H1 (cell line): ENCODE measurements around the gene MYO9A. TPM values are rescaled to one million over a fixed set of nuclear protein-coding genes. Genes with fewer than 3 reads are reported as not detected.

Source experiments
- CTCF ChIA-PET: fragments of 300-600 bp; sonication (Branson Sonifier 250); formaldehyde crosslinking; loops from one replicate; lab custom pipeline; 2021; ENCODE audit not compliant: partially characterized antibody; lab: Charles Lee
- POLR2A ChIA-PET: fragments of 300-600 bp; sonication (Branson Sonifier 250); formaldehyde crosslinking; loops from one replicate; lab custom pipeline; 2021; ENCODE audit warnings: inconsistent platforms; ENCODE audit not compliant: partially characterized antibody; lab: Charles Lee
- DNase-seq, 2 experiments: peaks; one replicate each; pipeline versions ENCODE4 v3.0.0 to v3.0.0-alpha.2; 2010 to 2022; ENCODE audit warnings: low spot score in 2 of 2, low read depth in 1 of 2, mixed read lengths in 1 of 2
- FAIRE-seq: peaks from 2 replicates; lab custom pipeline; 2011; peaks lifted over from hg19 to GRCh38; lab: Jason Lieb, UNC
- H2AFZ ChIP-seq: 2 replicates; pipeline ENCODE4 v1.8.1; 2012; ENCODE audit warnings: low read length, inconsistent platforms
- H2AK5ac ChIP-seq: 2 replicates; pipeline ENCODE4 v1.6.1; 2013; ENCODE audit warnings: low read depth, low read length
- H2BK120ac ChIP-seq: replicated peaks from 2 replicates; pipeline ENCODE3; 2013; ENCODE audit warnings: low read depth, low read length, inconsistent platforms
- H2BK12ac ChIP-seq: 2 replicates; pipeline ENCODE4 v1.6.1; 2013; ENCODE audit warnings: low read depth, low read length
- H2BK15ac ChIP-seq: 2 replicates; pipeline ENCODE4 v1.6.1; 2013; ENCODE audit warnings: low read length
- H2BK20ac ChIP-seq: 2 replicates; pipeline ENCODE4 v1.6.1; 2013; ENCODE audit warnings: low read length
- H2BK5ac ChIP-seq: 2 replicates; pipeline ENCODE4 v1.6.1; 2013; ENCODE audit warnings: low read depth, low read length
- H3K14ac ChIP-seq: 2 replicates; pipeline ENCODE4 v1.6.1; 2013; ENCODE audit warnings: inconsistent platforms; ENCODE audit not compliant: insufficient read length
- H3K18ac ChIP-seq: 2 replicates; pipeline ENCODE4 v1.6.1; 2013; ENCODE audit warnings: low read length; ENCODE audit errors: extremely low read depth
- H3K23ac ChIP-seq: 2 replicates; pipeline ENCODE4 v1.6.1; 2013; ENCODE audit warnings: inconsistent platforms; ENCODE audit not compliant: insufficient read length
- H3K23me2 ChIP-seq: 2 replicates; pipeline ENCODE4 v1.6.1; 2013; ENCODE audit warnings: low read depth, low read length
- H3K27ac ChIP-seq: 2 replicates; pipeline ENCODE4 v1.6.1; 2011; ENCODE audit warnings: low read depth, low read length, inconsistent platforms
- H3K27me3 ChIP-seq, 4 experiments: replicated peaks in 1 of 4; 1 replicate in 1 of 4; 2 replicates in 3 of 4; pipeline versions ENCODE4 v1.6.1 to v1.8.1; 2011 to 2013; ENCODE audit warnings: low read length in 3 of 4, mild to moderate bottlenecking in 3 of 4, inconsistent platforms in 2 of 4, mixed read lengths in 2 of 4, moderate library complexity in 1 of 4; ENCODE audit not compliant: control insufficient read depth in 3 of 4, insufficient read depth in 3 of 4; ENCODE audit errors: extremely low read depth in 1 of 4
- H3K36me3 ChIP-seq, 4 experiments: 2 replicates each; pipeline versions ENCODE4 v1.6.1 to v1.8.1; 2011 to 2013; ENCODE audit warnings: mild to moderate bottlenecking in 4 of 4, low read length in 3 of 4, moderate library complexity in 2 of 4, control low read depth in 1 of 4, inconsistent platforms in 1 of 4; ENCODE audit not compliant: insufficient read depth in 4 of 4, control insufficient read depth in 2 of 4
- H3K4ac ChIP-seq: replicated peaks from 2 replicates; pipeline ENCODE3; 2013; ENCODE audit warnings: low read length, low read depth, mixed read lengths, inconsistent platforms; ENCODE audit not compliant: insufficient read length
- H3K4me1 ChIP-seq, 4 experiments: replicated peaks in 1 of 4; 1 replicate in 1 of 4; 2 replicates in 3 of 4; pipeline versions ENCODE4 v1.6.1 to v1.8.1; 2011 to 2013; ENCODE audit warnings: low read length in 3 of 4, inconsistent platforms in 2 of 4, mixed read lengths in 1 of 4; ENCODE audit not compliant: insufficient read depth in 4 of 4, control insufficient read depth in 3 of 4
- H3K4me2 ChIP-seq, 2 experiments: 2 replicates each; pipeline versions ENCODE4 v1.6.1 to v1.8.1; 2011 to 2013; ENCODE audit warnings: low read depth in 2 of 2, low read length in 2 of 2, control low read depth in 1 of 2, inconsistent platforms in 1 of 2, mild to moderate bottlenecking in 1 of 2; ENCODE audit not compliant: insufficient read depth in 1 of 2
- H3K4me3 ChIP-seq, 4 experiments: fragments of 200-600, 300-600 bp in 1 of 4; sonication (generic), shearing (Covaris generic), sonication (Bioruptor Twin) in 1 of 4; 2 replicates each; pipeline versions ENCODE4 v1.5.1 to v1.8.1; 2011 to 2016; ENCODE audit warnings: low read length in 4 of 4, low read depth in 3 of 4, control low read depth in 2 of 4, inconsistent platforms in 2 of 4, mild to moderate bottlenecking in 2 of 4, mixed read lengths in 1 of 4, moderate library complexity in 1 of 4; ENCODE audit not compliant: insufficient read depth in 2 of 4; ENCODE audit errors: extremely low read depth in 1 of 4
- H3K56ac ChIP-seq: replicated peaks from 2 replicates; pipeline ENCODE3; 2013; ENCODE audit warnings: low read depth, mild to moderate bottlenecking, mixed read lengths, low read length, inconsistent platforms; ENCODE audit not compliant: insufficient read length
- H3K79me1 ChIP-seq: 2 replicates; pipeline ENCODE4 v1.6.1; 2013; ENCODE audit warnings: low read depth, low read length, control low read depth
- H3K79me2 ChIP-seq, 2 experiments: 2 replicates each; pipeline versions ENCODE4 v1.6.1 to v1.8.1; 2012 to 2013; ENCODE audit warnings: low read length in 2 of 2, mild to moderate bottlenecking in 2 of 2, inconsistent platforms in 1 of 2; ENCODE audit not compliant: insufficient read depth in 2 of 2, control insufficient read depth in 1 of 2
- H3K9ac ChIP-seq, 4 experiments: replicated peaks in 1 of 4; 1 replicate in 1 of 4; 2 replicates in 3 of 4; pipeline versions ENCODE4 v1.6.1 to v1.8.1; 2011 to 2013; ENCODE audit warnings: low read depth in 3 of 4, low read length in 3 of 4, control low read depth in 2 of 4, mild to moderate bottlenecking in 2 of 4, moderate library complexity in 2 of 4, inconsistent platforms in 1 of 4; ENCODE audit errors: extremely low read depth in 1 of 4
- H3K9me3 ChIP-seq, 2 experiments: 2 replicates each; pipeline versions ENCODE4 v1.6.1 to v1.8.1; 2012 to 2013; ENCODE audit warnings: mild to moderate bottlenecking in 2 of 2, moderate library complexity in 2 of 2, control low read depth in 1 of 2, inconsistent platforms in 1 of 2, low read depth in 1 of 2, low read length in 1 of 2, mixed read lengths in 1 of 2; ENCODE audit not compliant: insufficient read depth in 2 of 2
- H4K20me1 ChIP-seq, 2 experiments: replicated peaks in 1 of 2; 2 replicates each; pipeline versions ENCODE3 to v1.8.1; 2011 to 2013; ENCODE audit warnings: inconsistent platforms in 2 of 2, low read length in 2 of 2, mild to moderate bottlenecking in 1 of 2; ENCODE audit not compliant: insufficient read depth in 2 of 2, control insufficient read depth in 1 of 2
- H4K5ac ChIP-seq: 2 replicates; pipeline ENCODE4 v1.6.1; 2013; ENCODE audit warnings: low read length, low read depth, mixed read lengths, inconsistent platforms; ENCODE audit not compliant: insufficient read length
- H4K8ac ChIP-seq: 2 replicates; pipeline ENCODE4 v1.8.0; 2013; ENCODE audit warnings: mild to moderate bottlenecking, moderate library complexity, low read length, inconsistent platforms; ENCODE audit not compliant: insufficient read depth; ENCODE audit errors: extremely low read depth
- H4K91ac ChIP-seq: replicated peaks from 2 replicates; pipeline ENCODE3; 2013; ENCODE audit warnings: low read length, mixed read lengths, inconsistent platforms; ENCODE audit not compliant: insufficient read length
- EZH2 ChIP-seq: fragments of 200-600 bp; sonication (generic); IDR thresholded peaks from 2 replicates; pipeline ENCODE4 v1.7.1; 2012; ENCODE audit warnings: low read depth, mild to moderate bottlenecking, moderate library complexity, low read length, inconsistent platforms; ENCODE audit not compliant: severe bottlenecking
- HDAC6 ChIP-seq: IDR thresholded peaks from one replicate; pipeline ENCODE4 v1.7.1; 2012; ENCODE audit warnings: low read depth, mild to moderate bottlenecking, inconsistent platforms, low read length, moderate library complexity
- JUN ChIP-seq: IDR thresholded peaks from 2 replicates; pipeline ENCODE4 v1.6.1; 2011; ENCODE audit warnings: low read depth, mild to moderate bottlenecking, improper control_type of control experiment, low read length
- POLR2AphosphoS5 ChIP-seq: IDR thresholded peaks from 2 replicates; pipeline ENCODE4 v1.6.1; 2011; ENCODE audit warnings: low read depth, low read length
- RBBP5 ChIP-seq: IDR thresholded peaks from 2 replicates; pipeline ENCODE4 v1.7.1; 2012; ENCODE audit warnings: low read depth, mild to moderate bottlenecking, inconsistent platforms, low read length, moderate library complexity, borderline replicate concordance
- SIN3A ChIP-seq, 2 experiments: IDR thresholded peaks in 1 of 2; conservative IDR thresholded peaks in 1 of 2; 2 replicates each; pipeline ENCODE4 v1.6.1; 2011 to 2012; ENCODE audit warnings: low read length in 2 of 2, improper control_type of control experiment in 1 of 2, low read depth in 1 of 2, mild to moderate bottlenecking in 1 of 2
- SP1 ChIP-seq: IDR thresholded peaks from 2 replicates; pipeline ENCODE4 v1.6.1; 2011; ENCODE audit warnings: low read depth, low read length
- SP2 ChIP-seq: IDR thresholded peaks from 2 replicates; pipeline ENCODE4 v1.6.1; 2012; ENCODE audit warnings: mild to moderate bottlenecking, low read length, inconsistent platforms
- SRF ChIP-seq: IDR thresholded peaks from 2 replicates; pipeline ENCODE4 v1.6.1; 2011; ENCODE audit warnings: mild to moderate bottlenecking, low read depth, low read length, moderate library complexity
- SUZ12 ChIP-seq: fragments of 200-600 bp; sonication (generic); IDR thresholded peaks from 2 replicates; pipeline ENCODE4 v1.6.1; 2012; ENCODE audit warnings: mild to moderate bottlenecking, inconsistent platforms, low read length, moderate library complexity, mixed read lengths
- YY1 ChIP-seq: IDR thresholded peaks from 2 replicates; pipeline ENCODE4 v1.6.1; 2011; ENCODE audit warnings: low read depth, mild to moderate bottlenecking, low read length
- WGBS, 2 experiments: shearing (Covaris generic) in 1 of 2; methylation state at CpG; one replicate each; pipeline versions ENCODE4 v1.1.6 to v1.1.7; 2013 to 2015; ENCODE audit warnings: low lambda C conversion rate in 2 of 2, mixed read lengths in 2 of 2, inconsistent platforms in 1 of 2, low coverage in 1 of 2, missing lambda C conversion rate in 1 of 2; ENCODE audit not compliant: insufficient replicate concordance in 2 of 2, insufficient coverage in 1 of 2, insufficient read length in 1 of 2; ENCODE audit errors: extremely low coverage in 1 of 2, missing lambda C conversion rate in 1 of 2; 5-methylcytosine and 5-hydroxymethylcytosine counted together
- polyA plus RNA-seq, 7 experiments: library from polyadenylated mRNA; depleted of rRNA in 3 of 7; stranded (reverse) in 5 of 7; unstranded in 2 of 7; fragments of >200 nt in 5 of 7; fragments of 200-250 nt in 2 of 7; gene quantifications; 1 replicate in 5 of 7; 2 replicates in 1 of 7; 4 replicates in 1 of 7; pipeline versions ENCODE4 v1.2.1 to v1.2.3, GENCODE V29; 2011 to 2013; ENCODE audit warnings: missing spikeins in 2 of 7, mixed read lengths in 2 of 7
- total RNA-seq: library from RNA; stranded (reverse); fragmentation: NEBNext Ultra II Directional; extraction: Animal tissue kit (Norgen Biotek cat#: 25700); gene quantifications from 2 replicates; pipeline ENCODE4 v1.2.1, GENCODE V29; 2021

Gene MYO9A
- total and polyA plus RNA-seq, 2 of the 8 experiments (the other 6 are each of a cell fraction or from before 2014, with no cell fraction given): 3.9 to 26.0 TPM

- no peak overlapping the region for H2BK120ac ChIP-seq
- no peak overlapping the region for H3K9ac ChIP-seq
- H3K4ac ChIP-seq: no peak overlapping the region
- no peaks in the 10 kb centered on the region; a peak in 1 of 8 replicates for H3K36me3 ChIP-seq
- H3K23me2 ChIP-seq: no peaks in the 10 kb centered on the region
- 89% methylated on average over 3 of the region's 3 CpGs; no CpG with 5 or more reads in 1 of the 2 experiments for WGBS, 2 experiments
- H3K79me1 ChIP-seq: no peaks in the 10 kb centered on the region
- H2BK5ac ChIP-seq: no peak overlapping the region
- no peak overlapping the region for H2AFZ ChIP-seq
- DNase-seq: no peak
- no peak overlapping the region for H2BK20ac ChIP-seq
- no peak overlapping the region for H3K27ac ChIP-seq
- no peak overlapping the region for H2AK5ac ChIP-seq
- H3K23ac ChIP-seq: no peak overlapping the region
- H4K8ac ChIP-seq: no peak overlapping the region
- H4K20me1 ChIP-seq: peaks cover 0 to 2% of the 10 kb centered on the region in 2 experiments
- no peak overlapping the region for H2BK15ac ChIP-seq
- ChIA-PET CTCF (interaction anchor here (0.6 kb wide), 1 partner anchor 25 kb away, joined by 3 read pairs; no protein-coding TSS in a partner anchor), POLR2A (interaction anchor here (0.7 kb wide), 1 partner anchor 72 kb away, joined by 3 read pairs; no protein-coding TSS in a partner anchor)
- no peak overlapping the region for H3K14ac ChIP-seq
- H3K56ac ChIP-seq: no peak overlapping the region
- no peaks in the 10 kb centered on the region for H3K9me3 ChIP-seq
- no peak overlapping the region for H3K18ac ChIP-seq
- no peak overlapping the region for H4K5ac ChIP-seq
- no peak overlapping the region for H3K4me2 ChIP-seq
- H3K27me3 ChIP-seq: no peaks in the 10 kb centered on the region
- peaks cover 0 to 2% (median 0%) of the 10 kb centered on the region in 4 experiments; a peak in 2 of 7 replicates for H3K4me1 ChIP-seq
- H3K4me3 ChIP-seq: no peak overlapping the region
- no peak overlapping the region for H4K91ac ChIP-seq
- no peak for TF ChIP-seq SIN3A (conservative IDR thresholded peaks at IDR 0.05 in 1 of 2, IDR thresholded peaks at IDR 0.05 in 1 of 2; ENCODE audit: low read depth in 1 of 2, low read length in 2 of 2)
- no peak for TF ChIP-seq HDAC6
- TF ChIP-seq SP2: no peak
- TF ChIP-seq RBBP5: no peak
- no peak for TF ChIP-seq JUN
- no peak for TF ChIP-seq SP1
- no peak for TF ChIP-seq SUZ12
- no peak for TF ChIP-seq EZH2
- TF ChIP-seq SRF: no peak
- TF ChIP-seq YY1: no peak
- TF ChIP-seq POLR2AphosphoS5: no peak
- no peak overlapping the region for H2BK12ac ChIP-seq
- H3K79me2 ChIP-seq: no peaks in the 10 kb centered on the region
- no peak for FAIRE-seq
These were observed 73.0 kb downstream of the MYO9A start for GRCh38 chr15:72044956-72045355.
